LNCaP clone FGC (cell line): ENCODE measurements around the gene CLCN4.

Experiments
- DNase-seq: peaks from one replicate; pipeline ENCODE4 v3.0.0-alpha.2; 2011; ENCODE audit warnings: low read depth
- H3K4me3 ChIP-seq: 2 replicates; pipeline ENCODE4 v1.5.1; 2011; ENCODE audit warnings: mild to moderate bottlenecking, low read depth, low read length, control low read depth
- CTCF ChIP-seq: IDR thresholded peaks from 2 replicates; pipeline ENCODE4 v1.5.1; 2012; ENCODE audit warnings: mild to moderate bottlenecking; ENCODE audit not compliant: control insufficient read depth, insufficient read depth; ENCODE audit errors: extremely low read depth

Gene CLCN4

GRCh38 chrX:10231461-10231860 is 74.7 kb downstream of the CLCN4 start:
- no peak for TF ChIP-seq CTCF
- DNase-seq = no peak
- no peak overlapping the region for H3K4me3 ChIP-seq

DNA sequence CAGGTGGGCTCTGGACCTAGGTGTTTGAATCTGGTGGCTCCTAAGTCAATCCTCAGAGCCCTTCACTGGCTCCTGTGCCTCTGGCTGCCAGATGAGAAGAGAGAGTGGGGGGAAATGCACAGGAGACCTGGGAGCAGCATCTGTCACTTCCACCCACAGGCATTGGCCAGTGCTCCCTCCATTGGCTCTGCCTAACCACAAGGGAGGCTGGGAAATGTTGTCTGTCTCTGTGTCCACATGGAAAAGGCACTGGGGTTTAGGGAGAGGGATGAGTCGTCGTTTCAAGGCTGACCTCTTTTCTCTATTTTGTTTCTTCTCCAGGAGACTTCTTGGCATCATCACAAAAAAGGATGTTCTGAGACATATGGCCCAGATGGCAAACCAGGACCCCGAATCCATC is 76.4 kb downstream of the CLCN4 start:
- no peak overlapping the region for H3K4me3 ChIP-seq
- TF ChIP-seq CTCF = no peak
- DNase-seq = no peak

DNA sequence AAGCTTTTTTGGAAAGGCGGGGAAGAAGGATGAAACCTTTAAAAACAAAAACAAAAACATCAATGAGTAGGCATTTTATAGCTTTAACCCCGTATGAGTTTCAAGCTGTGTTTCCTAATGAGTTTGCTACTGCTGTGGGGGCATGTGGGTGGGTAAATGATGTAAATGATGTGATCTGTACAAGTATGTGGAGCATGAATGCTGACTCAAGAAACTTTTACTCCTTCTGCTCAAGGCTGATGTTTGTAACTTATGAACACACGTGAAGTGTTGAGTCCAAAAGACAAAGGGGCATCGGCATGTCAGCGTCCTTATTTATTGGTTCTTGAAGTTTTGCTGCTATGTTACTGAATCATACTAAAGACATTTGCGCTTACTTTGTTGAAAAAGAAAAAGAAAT is 76.9 kb downstream of the CLCN4 start:
- DNase-seq = no peak
- no peak overlapping the region for H3K4me3 ChIP-seq
- TF ChIP-seq CTCF = no peak

DNA sequence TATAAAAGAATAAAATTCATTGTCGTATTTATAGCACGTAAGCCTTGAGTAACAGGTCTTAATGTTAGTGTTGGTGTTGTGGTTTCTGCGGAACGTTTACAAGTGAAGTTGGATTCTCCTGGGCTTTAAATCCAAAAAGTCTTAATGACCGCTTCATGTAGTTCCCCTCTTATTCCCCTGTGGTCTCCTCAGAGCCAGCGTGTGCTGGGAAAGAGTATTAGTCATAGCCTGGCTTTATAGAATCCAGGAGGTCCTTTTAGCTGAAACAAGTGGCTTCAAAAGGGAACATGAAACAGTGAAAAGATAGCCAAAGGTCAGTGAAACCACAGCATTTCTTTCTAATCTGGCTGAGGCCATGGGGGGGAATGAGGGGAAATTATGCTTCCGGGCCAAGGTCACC is 79.1 kb downstream of the CLCN4 start:
- no peak for DNase-seq
- H3K4me3 ChIP-seq = no peak overlapping the region
- no peak for TF ChIP-seq CTCF

DNA sequence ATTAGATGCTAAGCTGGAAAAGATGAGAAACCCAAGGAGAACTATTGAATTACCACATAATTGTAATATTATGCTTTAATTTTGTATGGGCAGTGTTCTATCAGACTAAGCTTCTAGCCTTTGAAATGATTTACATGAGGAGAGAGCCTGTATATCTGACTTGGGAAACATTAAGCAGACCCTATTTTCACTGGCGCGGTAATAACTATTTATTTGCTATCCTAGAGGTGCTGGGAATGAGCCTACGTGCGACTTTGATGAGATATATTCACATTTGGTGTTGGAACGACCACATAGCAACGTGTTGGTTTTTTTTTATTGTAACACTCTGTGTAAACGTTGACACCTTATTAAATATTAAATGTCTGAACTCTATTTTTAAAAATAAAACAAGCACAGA is 80.5 kb downstream of the CLCN4 start:
- H3K4me3 ChIP-seq = no peak overlapping the region
- DNase-seq = no peak
- TF ChIP-seq CTCF = no peak

GRCh38 chrX:10239611-10240064 is 82.9 kb downstream of the CLCN4 start:
- no peak overlapping the region for H3K4me3 ChIP-seq
- DNase-seq = no peak
- no peak for TF ChIP-seq CTCF

DNA sequence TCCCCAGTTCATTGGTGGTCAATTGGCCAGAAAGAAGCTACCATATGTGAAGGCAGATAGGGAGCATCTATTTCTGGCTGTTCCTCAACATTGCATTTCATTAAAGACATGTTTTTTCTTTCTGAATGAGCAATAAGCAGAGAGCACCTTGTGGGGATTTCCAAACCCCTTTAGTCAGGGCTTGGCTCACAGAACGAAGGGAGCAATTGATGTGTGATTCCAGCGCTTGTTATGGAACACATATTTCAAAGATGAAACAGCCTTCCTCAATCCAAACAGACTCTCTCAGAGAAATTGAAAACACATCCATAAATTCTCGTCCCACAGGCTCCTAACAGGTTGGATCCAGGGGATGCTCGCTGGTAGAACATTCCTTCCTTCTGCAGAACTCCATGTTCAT is 84.1 kb downstream of the CLCN4 start:
- no peak overlapping the region for H3K4me3 ChIP-seq
- no peak for DNase-seq

More for the DNA sequence above, 84.1 kb downstream of the CLCN4 start:
- TF ChIP-seq CTCF = no peak
